ENCODE data around the gene PTPRN2. TPM values are rescaled to one million over a fixed set of nuclear protein-coding genes. Genes with fewer than 3 reads are reported as not detected.
A peak's percentile ranks its signal among the peaks of the same experiment; 100 is the strongest.

PTPRN2 gene
- total and polyA plus RNA-seq, 3 experiments from 2014 or later, result 0.33 to 1.2 (median 0.42) TPM

- Histone ChIP-seq H3K4me1 (ENCODE audit: insufficient read depth, low read length) (no peaks in the 10 kb centered on the region), H3K36me3 (ENCODE audit: insufficient read depth, low read length) (no peaks in the 10 kb centered on the region), H3K27ac (ENCODE audit: low read depth, low read length) (no peak overlapping the region), H3K9me3 (ENCODE audit: low read length) (no peaks in the 10 kb centered on the region), H3K4me3 (ENCODE audit: low read length) (no peak overlapping the region), H3K27me3 (ENCODE audit: insufficient read depth, low read length, poor library complexity, severe bottlenecking) (peaks cover 7% of the 10 kb centered on the region)
- no peak for DNase-seq
- Mint-ChIP-seq H3K4me3 (no peak overlapping the region), H3K27me3 (peaks cover 29 to 66% of the 10 kb centered on the region in 2 donors), H3K9me3 (peaks cover 0 to under 1% (median 0%) of the 10 kb centered on the region in 5 donors), H3K36me3 (no peaks in the 10 kb centered on the region), H3K4me1 (no peaks in the 10 kb centered on the region), H3K27ac (no peak overlapping the region)
- ChIA-PET CTCF (no interaction called here), POLR2A (no interaction called here)
These were observed 953.0 kb downstream of the PTPRN2 start for GRCh38 chr7:157634401-157635147.

GRCh38 chr7:157633465-157634185 is 954.0 kb downstream of the PTPRN2 start:
- Mint-ChIP-seq H3K4me1 (peaks cover 0 to 5% (median 2%) of the 10 kb centered on the region in 3 donors), H3K27me3 (peaks cover 34 to 71% of the 10 kb centered on the region in 2 donors), H3K9me3 (no peaks in the 10 kb centered on the region), H3K36me3 (no peaks in the 10 kb centered on the region), H3K4me3 (no peak overlapping the region), H3K27ac (no peak overlapping the region)
- Histone ChIP-seq H3K27me3 (ENCODE audit: insufficient read depth, low read length, poor library complexity, severe bottlenecking) (peaks cover 7% of the 10 kb centered on the region), H3K27ac (ENCODE audit: low read depth, low read length) (no peak overlapping the region), H3K9me3 (ENCODE audit: low read length) (no peaks in the 10 kb centered on the region), H3K4me1 (ENCODE audit: insufficient read depth, low read length) (peaks cover 6% of the 10 kb centered on the region), H3K4me3 (ENCODE audit: low read length) (no peak overlapping the region), H3K36me3 (ENCODE audit: insufficient read depth, low read length) (no peaks in the 10 kb centered on the region)
- ChIA-PET CTCF (no interaction called here), POLR2A (no interaction called here)
- DNase-seq, result no peak

GRCh38 chr7:157630301-157630853 is 957.2 kb downstream of the PTPRN2 start:
- H3K9me3 Mint-ChIP-seq, result no peaks in the 10 kb centered on the region
- no peaks in the 10 kb centered on the region for H3K36me3 Mint-ChIP-seq
- Histone ChIP-seq H3K4me3 (ENCODE audit: low read length) (no peak overlapping the region), H3K9me3 (ENCODE audit: low read length) (no peaks in the 10 kb centered on the region), H3K4me1 (ENCODE audit: insufficient read depth, low read length) (peaks cover 38% of the 10 kb centered on the region), H3K27ac (ENCODE audit: low read depth, low read length) (no peak overlapping the region), H3K27me3 (ENCODE audit: insufficient read depth, low read length, poor library complexity, severe bottlenecking) (peaks cover 4% of the 10 kb centered on the region), H3K36me3 (ENCODE audit: insufficient read depth, low read length) (no peaks in the 10 kb centered on the region)
- CTCF ChIA-PET, result no interaction called here
- peaks cover 18 to 32% (median 31%) of the 10 kb centered on the region in 3 donors for H3K4me1 Mint-ChIP-seq
- peak overlapping the region in 1 of 8 donors; percentile 48 for H3K27ac Mint-ChIP-seq
- POLR2A ChIA-PET, result no interaction called here
- DNase-seq, result no peak
- H3K27me3 Mint-ChIP-seq, result peaks cover 30 to 62% of the 10 kb centered on the region in 2 donors
- H3K4me3 Mint-ChIP-seq, result no peak overlapping the region

GRCh38 chr7:157628456-157628855 is 959.2 kb downstream of the PTPRN2 start:
- Histone ChIP-seq H3K4me1 (ENCODE audit: insufficient read depth, low read length) (peaks cover 38% of the 10 kb centered on the region), H3K27ac (ENCODE audit: low read depth, low read length) (no peak overlapping the region), H3K27me3 (ENCODE audit: insufficient read depth, low read length, poor library complexity, severe bottlenecking) (no peaks in the 10 kb centered on the region), H3K9me3 (ENCODE audit: low read length) (no peaks in the 10 kb centered on the region), H3K36me3 (ENCODE audit: insufficient read depth, low read length) (no peaks in the 10 kb centered on the region), H3K4me3 (ENCODE audit: low read length) (no peak overlapping the region)
- peaks cover 26 to 47% of the 10 kb centered on the region in 2 donors for H3K27me3 Mint-ChIP-seq
- H3K9me3 Mint-ChIP-seq, result no peaks in the 10 kb centered on the region
- ChIA-PET POLR2A (no interaction called here), CTCF (no interaction called here)
- H3K27ac Mint-ChIP-seq, result no peak overlapping the region
- peaks cover 20 to 44% (median 32%) of the 10 kb centered on the region in 3 donors for H3K4me1 Mint-ChIP-seq
- DNase-seq, result no peak
- no peaks in the 10 kb centered on the region for H3K36me3 Mint-ChIP-seq
- H3K4me3 Mint-ChIP-seq, result peak overlapping the region in 2 of 7 donors; percentile 35 to 40

GRCh38 chr7:157627646-157628045 is 960.0 kb downstream of the PTPRN2 start:
- CTCF ChIA-PET, result no interaction called here
- H3K4me1 Mint-ChIP-seq, result peaks cover 20 to 44% (median 32%) of the 10 kb centered on the region in 3 donors

GRCh38 chr7:157627033-157627432 is 960.6 kb downstream of the PTPRN2 start:
- Histone ChIP-seq H3K36me3 (ENCODE audit: insufficient read depth, low read length) (no peaks in the 10 kb centered on the region), H3K27me3 (ENCODE audit: insufficient read depth, low read length, poor library complexity, severe bottlenecking) (no peaks in the 10 kb centered on the region), H3K27ac (ENCODE audit: low read depth, low read length) (no peak overlapping the region), H3K4me1 (ENCODE audit: insufficient read depth, low read length) (peaks cover 46% of the 10 kb centered on the region), H3K4me3 (ENCODE audit: low read length) (peak overlapping the region; percentile 26), H3K9me3 (ENCODE audit: low read length) (no peaks in the 10 kb centered on the region)
- H3K4me3 Mint-ChIP-seq, result peak overlapping the region in 4 of 7 donors; percentile 13 to 53 (median 35)
- POLR2A ChIA-PET, result no interaction called here
- no peaks in the 10 kb centered on the region for H3K36me3 Mint-ChIP-seq
- H3K27me3 Mint-ChIP-seq, result peaks cover 25 to 46% of the 10 kb centered on the region in 2 donors
- DNase-seq, result no peak
- peak overlapping the region in 2 of 8 donors; percentile 24 to 52 for H3K27ac Mint-ChIP-seq
- CTCF ChIA-PET, result no interaction called here
- H3K9me3 Mint-ChIP-seq, result no peaks in the 10 kb centered on the region
- H3K4me1 Mint-ChIP-seq, result peaks cover 22 to 47% (median 35%) of the 10 kb centered on the region in 3 donors

More at GRCh38 chr7:157627646-157628045, 960.0 kb downstream of the PTPRN2 start:
- no peaks in the 10 kb centered on the region for H3K9me3 Mint-ChIP-seq
- Histone ChIP-seq H3K36me3 (ENCODE audit: insufficient read depth, low read length) (no peaks in the 10 kb centered on the region), H3K4me3 (ENCODE audit: low read length) (no peak overlapping the region), H3K4me1 (ENCODE audit: insufficient read depth, low read length) (peaks cover 40% of the 10 kb centered on the region), H3K27me3 (ENCODE audit: insufficient read depth, low read length, poor library complexity, severe bottlenecking) (no peaks in the 10 kb centered on the region), H3K27ac (ENCODE audit: low read depth, low read length) (no peak overlapping the region), H3K9me3 (ENCODE audit: low read length) (no peaks in the 10 kb centered on the region)
- H3K27ac Mint-ChIP-seq, result peak overlapping the region in 1 of 8 donors; percentile 24
- no peaks in the 10 kb centered on the region for H3K36me3 Mint-ChIP-seq
- DNase-seq, result no peak
- H3K4me3 Mint-ChIP-seq, result no peak overlapping the region
- H3K27me3 Mint-ChIP-seq, result peaks cover 26 to 48% of the 10 kb centered on the region in 2 donors
- POLR2A ChIA-PET, result no interaction called here

GRCh38 chr7:157625973-157626742 is 961.5 kb downstream of the PTPRN2 start:
- H3K27me3 Mint-ChIP-seq, result peaks cover 27 to 51% of the 10 kb centered on the region in 2 donors
- Histone ChIP-seq H3K27me3 (ENCODE audit: insufficient read depth, low read length, poor library complexity, severe bottlenecking) (no peaks in the 10 kb centered on the region), H3K4me3 (ENCODE audit: low read length) (peak overlapping the region; percentile 12), H3K4me1 (ENCODE audit: insufficient read depth, low read length) (peaks cover 55% of the 10 kb centered on the region), H3K36me3 (ENCODE audit: insufficient read depth, low read length) (no peaks in the 10 kb centered on the region), H3K9me3 (ENCODE audit: low read length) (no peaks in the 10 kb centered on the region), H3K27ac (ENCODE audit: low read depth, low read length) (no peak overlapping the region)
- H3K4me1 Mint-ChIP-seq, result peaks cover 24 to 51% (median 38%) of the 10 kb centered on the region in 3 donors
- CTCF ChIA-PET, result no interaction called here
- DNase-seq, result peak in 2 of 5 donors; percentile 45 to 78
- no peaks in the 10 kb centered on the region for H3K36me3 Mint-ChIP-seq
- peak overlapping the region in 7 of 8 donors; percentile 3 to 97 (median 65) for H3K27ac Mint-ChIP-seq
- H3K9me3 Mint-ChIP-seq, result no peaks in the 10 kb centered on the region
- POLR2A ChIA-PET, result no interaction called here
- peak overlapping the region in 6 of 7 donors; percentile 18 to 74 (median 60) for H3K4me3 Mint-ChIP-seq

All from CD8-positive, alpha-beta memory T cell (primary cell).